ENCODE measurements around the gene RD3L. TPM values are rescaled to one million over a fixed set of nuclear protein-coding genes. Genes with fewer than 3 reads are reported as not detected.

RD3L gene
- total and polyA plus RNA-seq, 9 of the 15 experiments (the other 6 are each of a cell fraction or from before 2014, with no cell fraction given) = 0.14 TPM; not detected in 8

GRCh38 chr14:103920981-103921854 is 21.1 kb downstream of the RD3L start (continued):
- no peak for TF ChIP-seq BRF2 (IDR thresholded peaks at IDR 0.05; ENCODE audit: borderline replicate concordance, insufficient read depth, insufficient read length)
- TF ChIP-seq ZNF3 (CRISPR knock-in tag; IDR thresholded peaks at IDR 0.05) = no peak
- TF ChIP-seq HOXB6 (CRISPR knock-in tag; IDR thresholded peaks at IDR 0.05; ENCODE audit: borderline replicate concordance) = no peak
- TF ChIP-seq SAFB (IDR thresholded peaks at IDR 0.05; ENCODE audit: borderline replicate concordance, low read depth, low read length) = no peak
- TF ChIP-seq FOXK2 (conservative IDR thresholded peaks at IDR 0.05 in 1 of 2, IDR thresholded peaks at IDR 0.05 in 1 of 2; ENCODE audit: low read depth in 2 of 2) = peak; percentile 39 to 48; a peak in 1 of 4 replicates
- TF ChIP-seq, protein P1, sequence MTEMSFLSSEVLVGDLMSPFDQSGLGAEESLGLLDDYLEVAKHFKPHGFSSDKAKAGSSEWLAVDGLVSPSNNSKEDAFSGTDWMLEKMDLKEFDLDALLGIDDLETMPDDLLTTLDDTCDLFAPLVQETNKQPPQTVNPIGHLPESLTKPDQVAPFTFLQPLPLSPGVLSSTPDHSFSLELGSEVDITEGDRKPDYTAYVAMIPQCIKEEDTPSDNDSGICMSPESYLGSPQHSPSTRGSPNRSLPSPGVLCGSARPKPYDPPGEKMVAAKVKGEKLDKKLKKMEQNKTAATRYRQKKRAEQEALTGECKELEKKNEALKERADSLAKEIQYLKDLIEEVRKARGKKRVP (CRISPR knock-in tag; IDR thresholded peaks at IDR 0.05) = no peak
- TF ChIP-seq NEUROD1 (IDR thresholded peaks at IDR 0.05; ENCODE audit: borderline replicate concordance, low read depth, low read length, partially characterized antibody) = peak; percentile 47
- no peak for TF ChIP-seq MTF1 (CRISPR knock-in tag; IDR thresholded peaks at IDR 0.05; ENCODE audit: borderline replicate concordance)
- no peak for TF ChIP-seq RAD51 (IDR thresholded peaks at IDR 0.05; ENCODE audit: borderline replicate concordance, low read depth)
- no peak for TF ChIP-seq CEBPZ (IDR thresholded peaks at IDR 0.05; ENCODE audit: borderline replicate concordance, low read depth, low read length)
- peak; percentile 74 for TF ChIP-seq C11orf30 (IDR thresholded peaks at IDR 0.05; ENCODE audit: low read depth)
- no peak for TF ChIP-seq PPARD (CRISPR knock-in tag; IDR thresholded peaks at IDR 0.05)
- TF ChIP-seq HNRNPUL1 (IDR thresholded peaks at IDR 0.05; ENCODE audit: low read length) = no peak
- no peak for TF ChIP-seq ZNF780A (CRISPR knock-in tag; IDR thresholded peaks at IDR 0.05)
- no peak; a peak in 1 of 4 replicates for TF ChIP-seq SRF (CRISPR knock-in tag; IDR thresholded peaks at IDR 0.05)
- TF ChIP-seq FOXA3 (CRISPR knock-in tag; conservative IDR thresholded peaks at IDR 0.05 in 1 of 2, IDR thresholded peaks at IDR 0.05 in 1 of 2) = no peak
- peak; percentile 83 for TF ChIP-seq SUPT5H (IDR thresholded peaks at IDR 0.05)
- TF ChIP-seq, protein P2, sequence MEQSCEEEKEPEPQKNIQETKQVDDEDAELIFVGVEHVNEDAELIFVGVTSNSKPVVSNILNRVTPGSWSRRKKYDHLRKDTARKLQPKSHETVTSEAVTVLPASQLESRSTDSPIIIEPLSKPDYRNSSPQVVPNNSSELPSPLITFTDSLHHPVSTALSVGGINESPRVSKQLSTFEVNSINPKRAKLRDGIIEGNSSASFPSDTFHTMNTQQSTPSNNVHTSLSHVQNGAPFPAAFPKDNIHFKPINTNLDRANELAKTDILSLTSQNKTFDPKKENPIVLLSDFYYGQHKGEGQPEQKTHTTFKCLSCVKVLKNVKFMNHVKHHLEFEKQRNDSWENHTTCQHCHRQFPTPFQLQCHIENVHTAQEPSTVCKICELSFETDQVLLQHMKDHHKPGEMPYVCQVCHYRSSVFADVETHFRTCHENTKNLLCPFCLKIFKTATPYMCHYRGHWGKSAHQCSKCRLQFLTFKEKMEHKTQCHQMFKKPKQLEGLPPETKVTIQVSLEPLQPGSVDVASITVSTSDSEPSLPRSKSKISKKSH (CRISPR knock-in tag; IDR thresholded peaks at IDR 0.05) = no peak
- no peak for TF ChIP-seq MCM5 (IDR thresholded peaks at IDR 0.05; ENCODE audit: low read depth)
- peak; percentile 60 for TF ChIP-seq SAP30 (IDR thresholded peaks at IDR 0.05; ENCODE audit: borderline replicate concordance, insufficient read depth, low read depth, low read length, poor library complexity, severe bottlenecking)
